Measurements from ENCODE around the gene TMEM273. TPM values are rescaled to one million over a fixed set of nuclear protein-coding genes. Genes with fewer than 3 reads are reported as not detected.

Gene TMEM273
- total RNA-seq, 2 donors from 2014 or later, result 9.6 to 14.8 TPM

GRCh38 chr10:49217645-49218044, 29.5 kb upstream of the TMEM273 start:
- no peaks in the 10 kb centered on the region for H3K27me3 ChIP-seq (replicated peaks; ENCODE audit: insufficient read depth)
- no peak for ATAC-seq (ENCODE audit: insufficient number of reproducible peaks, low FRiP score, low read depth)
- DNase-seq (ENCODE audit: low spot score), result no peak
- H3K27ac ChIP-seq, result no peak overlapping the region
- H3K9me3 ChIP-seq, result no peaks in the 10 kb centered on the region
- TF ChIP-seq CTCF (IDR thresholded peaks at IDR 0.05), result no peak
- H3K36me3 ChIP-seq, result no peaks in the 10 kb centered on the region
- no peaks in the 10 kb centered on the region for H3K4me1 ChIP-seq (ENCODE audit: control insufficient read depth in 1 of 2, low read depth in 2 of 2)
- no peak overlapping the region for H3K4me3 ChIP-seq

GRCh38 chr10:49213211-49213610, 25.0 kb upstream of the TMEM273 start:
- TF ChIP-seq CTCF (IDR thresholded peaks at IDR 0.05), result no peak
- Histone ChIP-seq H3K27ac (no peak overlapping the region), H3K4me3 (no peak overlapping the region), H3K9me3 (no peaks in the 10 kb centered on the region), H3K36me3 (no peaks in the 10 kb centered on the region), H3K27me3 (replicated peaks; ENCODE audit: insufficient read depth) (no peaks in the 10 kb centered on the region), H3K4me1 (ENCODE audit: control insufficient read depth in 1 of 2, low read depth in 2 of 2) (no peaks in the 10 kb centered on the region)
- DNase-seq (ENCODE audit: low spot score) (no peak), ATAC-seq (ENCODE audit: insufficient number of reproducible peaks, low FRiP score, low read depth) (no peak)

GRCh38 chr10:49212783-49213182, 24.6 kb upstream of the TMEM273 start:
- H3K4me3 ChIP-seq, result no peak overlapping the region
- no peak for ATAC-seq (ENCODE audit: insufficient number of reproducible peaks, low FRiP score, low read depth)
- H3K27me3 ChIP-seq (replicated peaks; ENCODE audit: insufficient read depth), result no peaks in the 10 kb centered on the region
- no peaks in the 10 kb centered on the region for H3K4me1 ChIP-seq (ENCODE audit: control insufficient read depth in 1 of 2, low read depth in 2 of 2)
- no peak for DNase-seq (ENCODE audit: low spot score)
- H3K36me3 ChIP-seq, result no peaks in the 10 kb centered on the region
- H3K9me3 ChIP-seq, result no peaks in the 10 kb centered on the region
- TF ChIP-seq CTCF (IDR thresholded peaks at IDR 0.05), result no peak
- no peak overlapping the region for H3K27ac ChIP-seq

GRCh38 chr10:49212076-49212475, 23.9 kb upstream of the TMEM273 start:
- ATAC-seq (ENCODE audit: insufficient number of reproducible peaks, low FRiP score, low read depth) (no peak), DNase-seq (ENCODE audit: low spot score) (no peak)
- no peaks in the 10 kb centered on the region for H3K27me3 ChIP-seq (replicated peaks; ENCODE audit: insufficient read depth)
- H3K4me3 ChIP-seq, result no peak overlapping the region
- H3K36me3 ChIP-seq, result no peaks in the 10 kb centered on the region
- H3K27ac ChIP-seq, result no peak overlapping the region
- no peaks in the 10 kb centered on the region for H3K9me3 ChIP-seq
- H3K4me1 ChIP-seq (ENCODE audit: control insufficient read depth in 1 of 2, low read depth in 2 of 2), result no peaks in the 10 kb centered on the region
- TF ChIP-seq CTCF (IDR thresholded peaks at IDR 0.05), result no peak

- no peaks in the 10 kb centered on the region for H3K36me3 ChIP-seq
- H3K4me3 ChIP-seq, result no peak overlapping the region
- H3K27ac ChIP-seq, result no peak overlapping the region
- no peaks in the 10 kb centered on the region for H3K4me1 ChIP-seq (ENCODE audit: control insufficient read depth in 1 of 2, low read depth in 2 of 2)
- TF ChIP-seq CTCF (IDR thresholded peaks at IDR 0.05), result no peak
- DNase-seq (ENCODE audit: low spot score), result no peak
- H3K27me3 ChIP-seq (replicated peaks; ENCODE audit: insufficient read depth), result no peaks in the 10 kb centered on the region
- H3K9me3 ChIP-seq, result no peaks in the 10 kb centered on the region
- no peak for ATAC-seq (ENCODE audit: insufficient number of reproducible peaks, low FRiP score, low read depth)
Measured at GRCh38 chr10:49208996-49209395, 20.8 kb upstream of the TMEM273 start.

Measured in thoracic aorta (tissue), 2 donors.